A673 (cell line): ENCODE measurements around the gene KANSL1. TPM values are rescaled to one million over a fixed set of nuclear protein-coding genes. Genes with fewer than 3 reads are reported as not detected.

ENCODE experiments used
- BruUV-seq: library from RNA; stranded (reverse); fragments of 400-500 nt; replicated peaks from 2 replicates; lab custom pipeline; 2021; lab: Mats Ljungman, UMichigan
- CTCF ChIA-PET: fragments of 300-600 bp; sonication (Branson Sonifier 250); formaldehyde crosslinking; loops from one replicate; lab custom pipeline; 2022; ENCODE audit warnings: antibody characterized with exemption; lab: Charles Lee
- POLR2A ChIA-PET: fragments of 300-600 bp; sonication (Branson Sonifier 250); formaldehyde crosslinking; loops from one replicate; lab custom pipeline; 2022; ENCODE audit warnings: antibody characterized with exemption; ENCODE audit not compliant: low non-redundant PET; lab: Charles Lee
- DNase-seq: peaks from one replicate; pipeline ENCODE4 v3.0.0-alpha.2; 2015; ENCODE audit warnings: low spot score
- H3K27ac ChIP-seq: fragments of 200-600 bp; sonication (generic); 2 replicates; pipeline ENCODE4 v1.5.1; 2016; ENCODE audit warnings: mixed run types, low read depth, mild to moderate bottlenecking, mixed read lengths, antibody characterized with exemption, low read length; ENCODE audit not compliant: poor library complexity, severe bottlenecking
- H3K27me3 ChIP-seq: fragments of 200-600 bp; sonication (generic); replicated peaks from 2 replicates; pipeline ENCODE4 v1.6.1; 2017; ENCODE audit warnings: mixed run types, low read depth, mild to moderate bottlenecking, mixed read lengths, antibody characterized with exemption, low read length; ENCODE audit not compliant: insufficient read depth, poor library complexity
- H3K36me3 ChIP-seq: fragments of 200-600 bp; sonication (generic); 2 replicates; pipeline ENCODE4 v1.6.1; 2016; ENCODE audit warnings: mixed run types, mild to moderate bottlenecking, mixed read lengths, antibody characterized with exemption, low read length; ENCODE audit not compliant: insufficient read depth, poor library complexity, severe bottlenecking
- H3K4me1 ChIP-seq: fragments of 200-600 bp; sonication (generic); 2 replicates; pipeline ENCODE4 v1.6.1; 2017; ENCODE audit warnings: mixed run types, mild to moderate bottlenecking, mixed read lengths, antibody characterized with exemption, low read length; ENCODE audit not compliant: insufficient read depth, poor library complexity, severe bottlenecking
- H3K4me3 ChIP-seq: fragments of 200-600 bp; sonication (generic); 2 replicates; pipeline ENCODE4 v1.5.1; 2016; ENCODE audit warnings: low read depth, mixed run types, mild to moderate bottlenecking, mixed read lengths, low read length; ENCODE audit not compliant: poor library complexity, severe bottlenecking
- H3K9me3 ChIP-seq: fragments of 200-600 bp; sonication (generic); 2 replicates; pipeline ENCODE4 v1.6.1; 2016; ENCODE audit warnings: mixed run types, low read depth, mild to moderate bottlenecking, mixed read lengths, antibody characterized with exemption, low read length; ENCODE audit not compliant: poor library complexity, severe bottlenecking
- EZH2 ChIP-seq: fragments of 200-600 bp; sonication (generic); IDR thresholded peaks from 2 replicates; pipeline ENCODE4 v1.6.1; 2017; ENCODE audit warnings: borderline replicate concordance, low read depth, mild to moderate bottlenecking, mixed read lengths, antibody characterized with exemption, low read length; ENCODE audit not compliant: poor library complexity, severe bottlenecking
- intact Hi-C: fragments of 100-400 bp; cut with micrococcal nuclease; formaldehyde crosslinking; loops from one replicate; pipeline ENCODE4 v1.10.0; 2022; ENCODE audit not compliant: unreplicated experiment
- total RNA-seq: library from RNA; stranded (reverse); gene quantifications from 2 replicates; pipeline ENCODE4 v1.2.3, GENCODE V29; 2021
- TF ChIP-seq, protein P1 (sequence below): fragments of 300-800, 200-600 bp; sonication (generic); conservative IDR thresholded peaks from 2 replicates; pipeline ENCODE4 v1.5.1; 2017; ENCODE audit warnings: low read depth, mild to moderate bottlenecking, antibody characterized with exemption, low read length, moderate library complexity, mixed read lengths

Gene KANSL1
- total RNA-seq, 1 experiment from 2014 or later, result 64.9 TPM

- ChIA-PET CTCF (no interaction called here), POLR2A (no interaction called here)
- no peak for TF ChIP-seq EZH2
- TF ChIP-seq, protein P1, sequence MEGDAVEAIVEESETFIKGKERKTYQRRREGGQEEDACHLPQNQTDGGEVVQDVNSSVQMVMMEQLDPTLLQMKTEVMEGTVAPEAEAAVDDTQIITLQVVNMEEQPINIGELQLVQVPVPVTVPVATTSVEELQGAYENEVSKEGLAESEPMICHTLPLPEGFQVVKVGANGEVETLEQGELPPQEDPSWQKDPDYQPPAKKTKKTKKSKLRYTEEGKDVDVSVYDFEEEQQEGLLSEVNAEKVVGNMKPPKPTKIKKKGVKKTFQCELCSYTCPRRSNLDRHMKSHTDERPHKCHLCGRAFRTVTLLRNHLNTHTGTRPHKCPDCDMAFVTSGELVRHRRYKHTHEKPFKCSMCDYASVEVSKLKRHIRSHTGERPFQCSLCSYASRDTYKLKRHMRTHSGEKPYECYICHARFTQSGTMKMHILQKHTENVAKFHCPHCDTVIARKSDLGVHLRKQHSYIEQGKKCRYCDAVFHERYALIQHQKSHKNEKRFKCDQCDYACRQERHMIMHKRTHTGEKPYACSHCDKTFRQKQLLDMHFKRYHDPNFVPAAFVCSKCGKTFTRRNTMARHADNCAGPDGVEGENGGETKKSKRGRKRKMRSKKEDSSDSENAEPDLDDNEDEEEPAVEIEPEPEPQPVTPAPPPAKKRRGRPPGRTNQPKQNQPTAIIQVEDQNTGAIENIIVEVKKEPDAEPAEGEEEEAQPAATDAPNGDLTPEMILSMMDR, result no peak
Measured at GRCh38 chr17:45983614-45984310, 209.5 kb downstream of the KANSL1 start.

GRCh38 chr17:45982791-45983613 lies 210.2 kb downstream of the KANSL1 start:
- intact Hi-C loops, result no loop called here
- BruUV-seq, result no TSS peak

More at GRCh38 chr17:45983614-45984310, 209.5 kb downstream of the KANSL1 start:
- Histone ChIP-seq H3K9me3 (no peaks in the 10 kb centered on the region), H3K27me3 (no peaks in the 10 kb centered on the region), H3K36me3 (no peaks in the 10 kb centered on the region), H3K4me3 (no peak overlapping the region), H3K27ac (no peak overlapping the region), H3K4me1 (no peaks in the 10 kb centered on the region)
- BruUV-seq, result no TSS peak
- DNase-seq, result no peak
- intact Hi-C loops, result no loop called here

GRCh38 chr17:45981306-45981705 lies 211.9 kb downstream of the KANSL1 start:
- CTCF ChIA-PET, result no interaction called here
- TF ChIP-seq, protein P1, result no peak
- TF ChIP-seq EZH2, result no peak
- Histone ChIP-seq H3K36me3 (no peaks in the 10 kb centered on the region), H3K27ac (no peak overlapping the region), H3K9me3 (no peaks in the 10 kb centered on the region), H3K4me3 (no peak overlapping the region), H3K4me1 (no peaks in the 10 kb centered on the region), H3K27me3 (no peaks in the 10 kb centered on the region)
- BruUV-seq, result no TSS peak
- intact Hi-C loops, result no loop called here
- no peak for DNase-seq
- POLR2A ChIA-PET, result no interaction called here

More at GRCh38 chr17:45982791-45983613, 210.2 kb downstream of the KANSL1 start:
- POLR2A ChIA-PET, result interaction anchor here (0.6 kb wide), 1 partner anchor 9 kb away, joined by 8 read pairs; no protein-coding TSS in a partner anchor
- H3K27me3 ChIP-seq, result no peaks in the 10 kb centered on the region
- H3K4me1 ChIP-seq, result no peaks in the 10 kb centered on the region
- TF ChIP-seq, protein P1, result no peak
- no peak for TF ChIP-seq EZH2
- DNase-seq, result no peak
- no peak overlapping the region for H3K27ac ChIP-seq
- CTCF ChIA-PET, result no interaction called here
- no peaks in the 10 kb centered on the region for H3K36me3 ChIP-seq
- no peaks in the 10 kb centered on the region for H3K9me3 ChIP-seq
- H3K4me3 ChIP-seq, result no peak overlapping the region
